AG04450 (cell line): Measurements from ENCODE around the gene LAMA2. TPM values are rescaled to one million over a fixed set of nuclear protein-coding genes. Genes with fewer than 3 reads are reported as not detected.
A peak's percentile ranks its signal among the peaks of the same experiment; 100 is the strongest.

Source experiments
- CTCF ChIA-PET: fragments of 300-600, 350-600 bp; formaldehyde crosslinking; extraction: SDS; loops from one replicate; lab custom pipeline; 2022; ENCODE audit warnings: antibody characterized with exemption, inconsistent platforms; lab: Charles Lee
- POLR2A ChIA-PET: fragments of 350-600 bp; formaldehyde crosslinking; extraction: SDS; loops from one replicate; lab custom pipeline; 2021; ENCODE audit warnings: antibody characterized with exemption, inconsistent platforms; lab: Yijun Ruan, JAX
- DNase-seq: peaks from one replicate; pipeline ENCODE4 v3.0.0-alpha.2; 2011; ENCODE audit warnings: low read depth, low spot score
- H3K27ac ChIP-seq: one replicate; pipeline ENCODE4 v1.5.1; 2012; ENCODE audit warnings: low read depth, low read length, control low read depth
- H3K27me3 ChIP-seq: one replicate; pipeline ENCODE4 v1.6.0; 2012; ENCODE audit warnings: low read length; ENCODE audit not compliant: control insufficient read depth, insufficient read depth
- H3K4me3 ChIP-seq: 2 replicates; pipeline ENCODE4 v1.5.1; 2011; ENCODE audit warnings: mild to moderate bottlenecking, low read depth, low read length, control low read depth
- H3K9me3 ChIP-seq: 2 replicates; pipeline ENCODE4 v1.5.1; 2012; ENCODE audit warnings: low read length; ENCODE audit not compliant: control insufficient read depth, insufficient read depth
- polyA plus RNA-seq: library from polyadenylated mRNA; depleted of rRNA; stranded (reverse); fragments of >200 nt; gene quantifications from 2 replicates; pipeline ENCODE4 v1.2.3, GENCODE V29; 2011
- TF ChIP-seq, protein P1 (sequence below): IDR thresholded peaks from 2 replicates; pipeline ENCODE4 v1.5.1; 2011; ENCODE audit warnings: low read depth, low read length, control low read depth, inconsistent platforms

LAMA2 gene
- polyA plus RNA-seq, 1 experiment = 33.0 TPM

DNA sequence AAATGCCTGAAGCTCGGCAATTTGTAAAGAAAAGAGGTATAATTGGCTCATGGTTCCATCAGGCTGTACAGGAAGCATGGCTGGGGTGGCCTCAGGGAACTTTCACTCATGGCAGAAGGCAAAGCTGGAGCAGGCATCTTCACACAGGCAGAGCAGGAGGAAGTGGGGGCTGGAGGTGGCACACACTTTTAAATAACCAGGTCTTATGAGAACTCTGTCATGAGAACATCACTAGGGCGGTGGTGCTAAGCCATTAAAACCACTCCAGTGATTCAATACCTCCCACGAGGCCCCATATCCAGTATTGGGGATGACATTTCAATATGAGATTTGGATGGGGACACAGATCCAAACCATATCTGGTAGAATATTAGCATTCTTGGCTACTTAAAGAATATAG is 481.8 kb downstream of the LAMA2 start:
- TF ChIP-seq, protein P1, sequence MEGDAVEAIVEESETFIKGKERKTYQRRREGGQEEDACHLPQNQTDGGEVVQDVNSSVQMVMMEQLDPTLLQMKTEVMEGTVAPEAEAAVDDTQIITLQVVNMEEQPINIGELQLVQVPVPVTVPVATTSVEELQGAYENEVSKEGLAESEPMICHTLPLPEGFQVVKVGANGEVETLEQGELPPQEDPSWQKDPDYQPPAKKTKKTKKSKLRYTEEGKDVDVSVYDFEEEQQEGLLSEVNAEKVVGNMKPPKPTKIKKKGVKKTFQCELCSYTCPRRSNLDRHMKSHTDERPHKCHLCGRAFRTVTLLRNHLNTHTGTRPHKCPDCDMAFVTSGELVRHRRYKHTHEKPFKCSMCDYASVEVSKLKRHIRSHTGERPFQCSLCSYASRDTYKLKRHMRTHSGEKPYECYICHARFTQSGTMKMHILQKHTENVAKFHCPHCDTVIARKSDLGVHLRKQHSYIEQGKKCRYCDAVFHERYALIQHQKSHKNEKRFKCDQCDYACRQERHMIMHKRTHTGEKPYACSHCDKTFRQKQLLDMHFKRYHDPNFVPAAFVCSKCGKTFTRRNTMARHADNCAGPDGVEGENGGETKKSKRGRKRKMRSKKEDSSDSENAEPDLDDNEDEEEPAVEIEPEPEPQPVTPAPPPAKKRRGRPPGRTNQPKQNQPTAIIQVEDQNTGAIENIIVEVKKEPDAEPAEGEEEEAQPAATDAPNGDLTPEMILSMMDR = no peak
- no peak for DNase-seq
- no peaks in the 10 kb centered on the region for H3K27me3 ChIP-seq
- H3K27ac ChIP-seq = no peak overlapping the region
- no peak overlapping the region for H3K4me3 ChIP-seq
- no peaks in the 10 kb centered on the region for H3K9me3 ChIP-seq
- ChIA-PET POLR2A (no interaction called here), CTCF (no interaction called here)

DNA sequence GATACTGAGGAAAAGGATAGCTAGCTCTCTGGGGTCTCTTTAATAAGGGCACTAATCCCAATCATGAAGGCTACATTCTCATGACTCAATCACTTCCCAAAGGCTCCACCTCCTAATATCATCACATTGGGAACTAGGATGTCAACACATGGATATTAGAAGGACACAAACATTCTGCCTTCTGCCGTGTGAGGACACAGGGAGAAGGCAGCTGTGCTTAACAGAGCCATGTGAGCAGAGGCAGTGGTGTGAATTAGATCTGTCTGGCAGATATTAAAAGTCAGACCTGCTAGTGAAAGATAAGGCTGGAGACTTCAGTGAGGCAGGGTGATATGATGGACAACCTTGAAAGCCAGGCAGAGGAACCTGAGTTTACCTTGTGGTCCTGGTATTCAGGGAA is 485.1 kb downstream of the LAMA2 start:
- Histone ChIP-seq H3K9me3 (no peaks in the 10 kb centered on the region), H3K27me3 (no peaks in the 10 kb centered on the region), H3K27ac (no peak overlapping the region), H3K4me3 (no peak overlapping the region)
- POLR2A ChIA-PET = no interaction called here
- TF ChIP-seq, protein P1 = no peak
- CTCF ChIA-PET = no interaction called here
- DNase-seq = no peak

DNA sequence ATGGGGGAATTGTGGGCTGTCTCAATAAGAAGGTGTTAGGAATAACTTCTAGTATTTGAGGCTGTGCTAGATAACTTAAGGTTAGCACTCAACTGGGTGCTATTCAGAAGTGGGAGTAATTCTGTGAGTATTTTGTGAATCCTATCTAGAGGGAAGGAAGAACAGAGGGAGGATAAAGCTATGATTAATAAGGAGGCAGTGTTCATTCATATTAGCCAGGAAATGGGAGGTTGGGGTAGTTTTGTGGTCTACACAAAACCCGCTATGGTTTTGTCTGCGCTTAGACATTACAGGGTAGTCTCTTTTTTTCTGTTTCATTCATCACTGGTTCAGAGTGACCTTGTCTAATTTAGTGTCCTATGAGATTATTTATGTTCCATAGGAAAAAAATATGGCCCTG is 486.0 kb downstream of the LAMA2 start:
- Histone ChIP-seq H3K9me3 (no peaks in the 10 kb centered on the region), H3K4me3 (no peak overlapping the region), H3K27ac (no peak overlapping the region), H3K27me3 (no peaks in the 10 kb centered on the region)
- DNase-seq = no peak
- CTCF ChIA-PET = interaction anchor here (1.5 to 2.2 kb wide), 2 partner anchors 18 to 19 kb away, joined by 5 to 11 read pairs; no protein-coding TSS in a partner anchor
- TF ChIP-seq, protein P1 = no peak
- POLR2A ChIA-PET = no interaction called here

DNA sequence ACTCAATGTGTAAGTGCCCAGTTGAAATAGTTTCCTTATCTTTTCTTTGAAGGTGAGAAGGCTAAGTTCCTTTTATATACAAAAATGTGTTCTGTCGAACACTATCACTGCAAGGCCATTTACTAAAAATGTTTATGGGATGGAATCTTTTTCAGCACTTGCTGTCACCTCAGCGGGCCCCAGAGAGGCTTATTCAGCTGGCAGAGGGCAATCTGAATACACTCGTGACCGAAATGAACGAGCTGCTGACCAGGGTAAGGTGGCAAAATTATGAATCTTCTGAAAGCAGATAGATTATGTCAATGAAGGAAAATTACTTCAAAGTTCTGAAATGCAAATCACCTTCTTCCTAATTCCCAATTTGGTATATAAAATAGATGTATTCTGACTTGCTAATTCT is 486.8 kb downstream of the LAMA2 start:
- no peak overlapping the region for H3K4me3 ChIP-seq
- no peaks in the 10 kb centered on the region for H3K9me3 ChIP-seq
- POLR2A ChIA-PET = no interaction called here
- TF ChIP-seq, protein P1 = no peak
- DNase-seq = no peak
- no peaks in the 10 kb centered on the region for H3K27me3 ChIP-seq
- CTCF ChIA-PET = interaction anchor here (0.7 to 2.2 kb wide), 9 partner anchors 10 to 1515 kb away, joined by 3 to 16 read pairs (median 6); no protein-coding TSS in a partner anchor
- H3K27ac ChIP-seq = no peak overlapping the region

DNA sequence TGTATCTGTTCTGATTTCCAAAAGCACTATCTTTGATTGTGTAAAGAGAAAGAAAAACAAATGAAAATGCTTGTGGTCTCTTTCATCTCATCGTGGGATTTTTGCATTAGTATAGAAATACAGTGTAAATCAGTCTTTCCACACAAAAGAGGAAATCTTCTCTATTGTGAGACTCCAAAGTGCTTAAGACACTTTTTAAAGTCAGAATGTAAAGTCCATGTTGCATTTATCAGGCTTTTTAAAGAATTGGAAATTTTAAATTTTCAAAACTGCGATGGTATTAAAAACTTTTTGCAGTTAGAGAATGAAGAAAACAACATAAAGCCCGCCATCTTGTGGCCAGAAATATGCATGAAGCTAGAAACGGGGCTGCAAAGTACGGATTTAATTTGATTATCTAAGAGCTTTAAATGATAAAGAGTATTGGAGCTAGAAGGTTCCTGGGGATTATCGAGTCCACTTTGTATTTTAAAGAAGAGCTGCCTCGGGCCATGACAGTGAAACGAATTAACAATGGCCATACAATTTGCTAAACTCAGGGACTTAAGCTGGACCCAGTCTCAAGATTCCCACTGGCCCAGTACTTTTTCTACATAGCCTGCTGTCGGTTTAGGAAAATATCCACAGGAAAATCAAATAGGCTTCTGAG is 487.5 kb downstream of the LAMA2 start:
- Histone ChIP-seq H3K27ac (no peak overlapping the region), H3K27me3 (no peaks in the 10 kb centered on the region), H3K9me3 (no peaks in the 10 kb centered on the region), H3K4me3 (no peak overlapping the region; the same call in 1 of the 2 replicates)
- peak; percentile 18 for DNase-seq
- ChIA-PET POLR2A (no interaction called here), CTCF (interaction anchor here (0.5 to 2.2 kb wide), 44 partner anchors 10 to 1633 kb away, joined by 3 to 16 read pairs (median 4); no protein-coding TSS in a partner anchor)
- TF ChIP-seq, protein P1 = peak; percentile 73
